ENCODE measurements around the gene GLT8D2.

GLT8D2 gene, protein sequence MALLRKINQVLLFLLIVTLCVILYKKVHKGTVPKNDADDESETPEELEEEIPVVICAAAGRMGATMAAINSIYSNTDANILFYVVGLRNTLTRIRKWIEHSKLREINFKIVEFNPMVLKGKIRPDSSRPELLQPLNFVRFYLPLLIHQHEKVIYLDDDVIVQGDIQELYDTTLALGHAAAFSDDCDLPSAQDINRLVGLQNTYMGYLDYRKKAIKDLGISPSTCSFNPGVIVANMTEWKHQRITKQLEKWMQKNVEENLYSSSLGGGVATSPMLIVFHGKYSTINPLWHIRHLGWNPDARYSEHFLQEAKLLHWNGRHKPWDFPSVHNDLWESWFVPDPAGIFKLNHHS

DNA sequence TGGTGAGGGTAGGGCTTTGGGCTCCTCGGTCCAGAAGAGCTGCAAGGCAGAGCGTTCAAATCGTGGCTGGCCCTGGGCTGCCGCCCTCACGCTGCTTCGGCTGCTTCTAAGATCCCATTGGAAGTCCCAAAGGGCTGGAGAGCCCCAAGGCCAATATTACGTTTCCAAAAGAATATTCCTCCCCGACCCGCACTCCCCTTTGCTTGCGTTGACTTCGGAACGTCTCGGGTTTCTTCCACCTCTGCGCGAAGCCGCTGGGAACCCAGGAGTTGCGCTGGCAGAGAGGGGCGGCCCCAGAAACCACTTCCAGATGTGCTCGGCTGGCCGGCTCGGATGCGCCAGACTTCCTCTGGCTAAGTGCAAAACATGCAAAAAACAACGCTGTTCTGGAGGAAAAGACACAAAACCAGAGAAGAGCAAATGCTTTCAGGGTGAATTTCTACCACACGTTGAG, at the start of gene GLT8D2:
TSS of gene GLT8D2 (minus strand) at position 285 of the 454 bp plus-strand sequence. CDS start 30,539 bp downstream, outside the sequence.
- DNase-seq (ENCODE audit: low read depth) = no peak

DNA sequence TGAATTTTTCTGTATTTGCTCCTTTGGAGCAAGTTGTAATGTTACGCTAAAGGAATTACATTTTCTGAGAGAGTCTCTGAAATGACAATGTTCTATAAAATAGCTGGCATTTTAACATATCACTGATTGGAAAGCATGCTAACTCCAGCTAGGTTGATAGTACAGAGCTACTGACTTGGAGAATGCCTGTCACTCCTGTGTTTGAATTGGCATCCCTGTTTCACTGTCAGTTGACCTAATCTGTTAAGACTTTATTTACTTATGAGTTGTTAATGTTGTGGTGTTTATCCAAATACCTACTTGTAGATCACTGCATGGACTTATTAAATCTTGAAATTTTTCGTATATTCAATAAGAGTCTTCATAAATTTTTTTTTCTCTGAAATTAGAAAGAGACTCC, 48.0 kb upstream of the GLT8D2 start:
- no peak for DNase-seq (ENCODE audit: low read depth)

DNA sequence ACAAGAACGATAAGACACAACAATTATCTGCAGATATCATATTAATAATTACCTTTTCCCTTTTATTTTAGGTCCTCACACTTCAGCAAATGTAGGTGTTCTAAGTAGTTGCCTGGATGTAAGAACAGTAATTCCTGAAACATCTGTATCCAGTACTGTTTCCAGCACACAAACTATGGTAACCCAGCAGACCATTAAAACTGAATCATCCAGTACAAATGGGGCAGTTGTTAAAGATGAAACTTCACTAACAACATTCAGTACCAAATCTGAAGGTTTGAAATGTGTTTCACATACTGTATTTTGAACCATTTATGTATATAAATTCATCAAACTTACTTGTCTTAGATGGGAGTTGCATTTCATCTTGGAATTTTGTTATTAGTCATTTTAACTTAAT, 45.3 kb upstream of the GLT8D2 start:
- no peak for DNase-seq (ENCODE audit: low read depth)

DNA sequence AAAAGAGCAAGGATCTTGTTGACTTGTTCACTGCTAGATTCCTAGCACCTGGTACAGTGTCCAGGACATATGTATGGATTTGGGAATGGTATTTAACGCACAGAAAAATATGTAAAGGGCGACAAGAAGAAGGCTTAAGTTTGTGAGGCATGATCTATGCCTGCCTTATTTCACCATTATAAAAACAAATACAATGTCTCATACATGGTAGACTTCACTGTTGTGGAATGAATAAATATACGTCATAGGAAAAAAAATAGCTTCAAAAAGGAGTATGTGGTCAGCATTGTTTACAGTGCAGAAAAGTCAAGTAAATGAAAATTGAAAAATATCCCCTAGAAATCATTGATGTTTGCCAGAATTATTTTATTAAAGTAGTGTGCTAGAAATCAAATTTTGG, 44.3 kb upstream of the GLT8D2 start:
- no peak for DNase-seq (ENCODE audit: low read depth)

DNA sequence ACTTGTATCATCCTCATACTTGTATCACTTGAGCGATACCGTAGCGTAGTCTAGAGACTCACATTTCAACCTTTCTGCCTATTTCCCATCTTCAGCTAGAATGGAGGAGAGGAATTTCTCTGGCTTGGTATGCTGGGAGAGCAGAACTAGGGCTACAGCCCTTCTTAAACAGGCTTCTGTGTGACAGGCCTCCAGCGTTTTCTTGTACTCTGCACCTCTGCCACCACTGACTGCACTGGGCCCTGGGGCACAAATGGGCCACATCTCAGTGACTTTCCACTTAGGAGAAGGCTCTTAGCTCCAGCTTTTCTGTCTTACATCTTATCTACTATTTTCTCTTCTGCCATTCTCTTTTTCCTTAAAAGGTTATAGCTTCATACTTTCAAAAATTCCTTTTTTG, 41.1 kb upstream of the GLT8D2 start:
- DNase-seq (ENCODE audit: low read depth) = no peak

DNA sequence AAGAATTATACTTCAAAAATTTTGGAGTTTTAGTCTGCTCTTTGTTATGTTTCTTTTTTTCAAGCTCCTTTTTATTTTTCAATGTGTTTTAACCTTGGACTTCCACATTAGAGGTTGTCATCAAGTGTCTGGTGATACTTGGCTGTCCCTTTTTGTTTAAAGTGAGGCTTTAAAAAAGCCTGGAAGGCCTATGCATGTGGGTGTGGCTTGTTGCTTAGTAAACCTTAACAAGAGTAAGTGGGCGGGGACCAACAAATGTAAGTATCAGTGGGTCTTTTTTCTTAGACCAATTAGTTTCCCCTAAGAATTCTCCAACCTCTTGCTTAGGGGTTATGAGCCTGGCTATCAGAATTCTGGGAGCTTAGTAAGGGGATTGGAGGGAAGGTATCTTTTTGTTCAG, 40.7 kb upstream of the GLT8D2 start:
- DNase-seq (ENCODE audit: low read depth) = no peak

DNA sequence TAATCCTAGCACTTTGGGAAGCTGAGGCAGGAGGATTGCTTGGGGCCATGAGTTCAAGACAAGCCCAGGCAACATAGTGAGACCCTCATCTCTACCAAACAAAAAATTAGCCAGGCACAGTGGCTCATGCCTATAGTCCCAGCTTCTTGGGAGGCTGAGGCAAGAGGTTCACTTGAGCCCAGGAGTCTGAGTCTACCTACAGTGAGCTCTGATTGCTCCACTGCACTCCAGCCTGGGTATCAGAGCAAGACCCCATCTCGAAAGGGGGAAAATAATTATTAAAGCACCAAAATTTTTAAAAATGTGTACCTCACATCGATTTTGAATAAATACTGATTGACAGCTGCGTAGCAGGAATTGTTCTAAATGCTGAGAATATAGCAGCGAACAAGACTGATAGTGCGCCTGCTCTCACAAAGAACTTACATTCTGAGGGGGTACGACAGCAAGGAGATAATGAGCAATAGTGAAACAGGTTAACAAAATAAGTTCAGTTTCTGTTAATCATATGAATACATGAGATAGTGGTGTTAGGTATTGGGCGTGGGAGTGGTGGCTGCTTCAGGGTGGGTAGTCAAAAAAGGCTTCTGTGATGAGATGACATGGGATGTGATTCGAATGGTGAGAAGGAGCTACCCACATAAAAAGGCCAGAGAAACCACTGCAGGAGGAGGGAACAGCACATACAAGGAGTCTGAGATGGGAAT, 33.9 kb upstream of the GLT8D2 start:
- DNase-seq (ENCODE audit: low read depth) = peak; percentile 21

DNA sequence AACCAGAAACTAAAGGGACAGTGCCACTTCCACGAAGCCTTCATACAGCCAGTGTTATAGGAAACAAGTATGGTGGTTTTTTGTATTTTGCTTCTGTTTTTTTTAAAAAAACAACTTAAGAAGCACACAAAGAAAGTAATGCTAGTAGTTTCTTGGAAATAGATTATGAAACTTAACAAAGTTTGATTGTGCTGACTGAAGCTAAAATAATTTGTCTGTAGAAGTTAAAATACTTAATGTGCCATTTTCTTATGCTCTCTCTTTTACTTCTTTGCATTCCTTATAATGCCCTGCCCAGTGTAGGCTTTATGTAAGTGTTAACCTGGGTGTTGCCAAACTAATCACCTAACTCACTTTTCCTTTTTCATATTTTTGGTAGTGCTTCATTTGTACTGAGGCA, 30.8 kb upstream of the GLT8D2 start:
- no peak for DNase-seq (ENCODE audit: low read depth)

DNA sequence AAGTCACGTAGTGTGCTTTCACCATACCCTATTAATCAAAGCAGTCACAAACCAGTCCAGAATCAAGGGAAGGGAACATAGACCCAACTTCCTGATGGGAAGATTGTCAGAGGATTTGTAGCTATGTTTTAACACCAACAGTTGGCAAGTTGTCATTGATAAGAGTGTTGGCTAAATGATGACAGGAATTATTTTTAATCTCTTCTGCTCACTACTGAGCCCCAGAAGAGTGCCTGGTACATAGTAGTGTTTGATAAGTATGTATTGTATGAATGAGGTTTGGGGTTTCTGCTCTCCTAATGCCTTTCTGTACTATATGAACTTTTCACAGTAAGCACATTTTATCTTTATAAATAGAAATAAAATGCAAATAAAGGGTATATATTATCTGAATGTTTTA, 29.0 kb upstream of the GLT8D2 start:
- no peak for DNase-seq (ENCODE audit: low read depth)

DNA sequence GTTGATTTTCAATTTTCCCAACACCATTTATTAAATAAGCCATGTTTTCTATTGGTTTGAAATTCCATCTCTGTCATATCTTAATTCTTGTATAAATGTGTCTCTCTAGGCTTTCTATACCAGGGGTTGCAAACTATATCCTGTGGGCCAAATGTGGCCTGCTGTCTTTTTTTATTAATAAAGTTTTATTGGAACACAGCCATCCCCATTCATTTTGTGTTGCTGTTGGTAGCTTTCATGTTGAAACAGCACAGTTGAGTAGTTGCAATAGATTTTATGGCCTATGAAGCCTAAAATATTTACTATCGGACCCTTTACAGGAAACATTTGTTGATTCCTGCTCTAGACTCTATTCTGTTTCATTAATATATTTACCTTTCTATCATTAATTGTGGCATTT, 23.7 kb upstream of the GLT8D2 start:
- no peak for DNase-seq (ENCODE audit: low read depth)

DNA sequence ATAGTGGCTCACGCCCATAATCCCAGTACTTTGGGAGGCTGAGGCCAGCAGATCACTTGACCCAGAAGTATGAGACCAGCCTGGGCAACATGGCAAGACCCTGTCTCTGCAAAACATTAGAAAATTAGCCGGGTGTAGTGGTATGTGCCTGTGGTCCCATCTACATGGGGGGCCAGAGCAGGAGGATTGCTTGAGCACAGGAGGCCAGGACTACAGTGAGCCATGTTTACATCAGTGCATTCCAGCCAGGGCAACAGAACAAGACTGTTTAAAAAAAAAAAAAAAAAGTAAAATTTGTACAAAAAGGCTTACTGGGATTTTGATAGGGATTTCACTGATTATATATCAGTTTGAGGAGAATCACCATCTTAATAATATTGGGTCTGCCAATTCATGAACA, 22.1 kb upstream of the GLT8D2 start:
- no peak for DNase-seq (ENCODE audit: low read depth)

DNA sequence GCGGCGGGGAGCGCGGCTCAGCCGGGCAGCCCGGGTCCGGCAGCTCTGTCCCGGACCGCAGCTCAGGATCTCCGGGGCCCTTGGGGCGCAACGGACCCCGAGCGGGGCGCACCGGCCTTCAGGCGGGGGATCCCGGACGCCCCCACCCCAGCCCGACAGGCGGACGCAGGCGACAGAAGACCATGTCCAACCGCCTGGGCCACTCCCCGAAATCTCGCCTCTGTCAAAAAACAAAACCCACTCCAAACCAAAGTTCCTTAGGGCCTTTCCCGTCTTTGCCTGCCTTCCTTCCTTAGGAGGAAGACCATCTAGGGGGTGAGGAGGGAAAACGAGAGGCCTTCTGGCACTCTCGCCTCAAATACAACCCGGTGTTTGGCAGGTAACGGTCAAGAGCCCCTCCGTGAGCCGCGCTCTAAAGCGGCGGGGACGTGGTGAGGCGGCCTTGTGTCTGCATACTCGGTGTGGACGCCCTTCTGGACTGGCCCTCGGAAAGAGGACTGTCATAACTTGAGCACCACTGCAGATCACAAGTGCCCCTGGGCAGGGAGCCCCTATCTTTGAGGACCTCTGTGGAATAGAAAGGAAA, 14.9 kb upstream of the GLT8D2 start:
- no peak for DNase-seq (ENCODE audit: low read depth)

DNA sequence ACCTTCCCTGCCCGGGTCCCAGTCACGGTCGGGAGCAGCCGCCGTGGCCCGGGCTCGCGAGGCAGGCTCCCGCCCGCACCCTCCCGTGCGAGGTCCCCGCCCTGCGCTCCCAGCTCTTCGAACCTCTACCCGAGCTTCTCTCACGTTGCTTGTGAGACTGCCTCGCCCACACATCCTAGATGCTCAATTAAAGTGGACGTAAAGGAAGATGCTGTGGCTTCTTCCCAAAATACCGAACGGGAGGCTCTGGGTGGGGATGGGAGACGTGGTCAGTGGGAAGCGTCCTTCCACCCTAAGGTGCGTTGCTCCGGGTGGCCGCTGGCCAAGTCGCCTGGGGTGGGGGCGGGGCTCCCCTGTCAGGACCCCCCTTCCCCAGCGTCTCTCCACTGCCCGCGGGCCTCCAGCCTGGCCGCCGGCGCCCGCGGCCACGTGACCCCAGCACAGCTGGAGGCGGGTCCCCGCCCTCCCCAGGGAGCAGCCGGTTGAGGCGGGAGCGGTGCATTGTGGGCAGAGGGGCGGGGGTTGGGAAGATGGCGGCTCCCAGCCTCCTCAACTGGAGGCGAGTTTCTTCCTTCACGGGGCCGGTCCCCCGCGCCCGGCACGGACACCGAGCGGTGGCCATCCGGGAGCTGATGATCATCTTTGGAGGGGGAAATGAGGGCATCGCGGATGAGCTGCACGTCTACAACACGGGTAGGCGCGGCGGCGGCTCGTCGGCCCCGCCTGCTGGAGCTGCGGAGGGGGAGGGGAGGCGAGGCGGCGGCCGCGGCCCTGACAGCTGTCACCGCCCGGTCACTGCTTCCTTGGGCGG, 14.2 kb upstream of the GLT8D2 start, which contains the start of gene HCFC2:
TSS of gene HCFC2 (plus strand) at position 501 of the 811 bp plus-strand sequence. CDS start at position 531, 30 bp downstream.
- DNase-seq (ENCODE audit: low read depth) = peak; percentile 87

DNA sequence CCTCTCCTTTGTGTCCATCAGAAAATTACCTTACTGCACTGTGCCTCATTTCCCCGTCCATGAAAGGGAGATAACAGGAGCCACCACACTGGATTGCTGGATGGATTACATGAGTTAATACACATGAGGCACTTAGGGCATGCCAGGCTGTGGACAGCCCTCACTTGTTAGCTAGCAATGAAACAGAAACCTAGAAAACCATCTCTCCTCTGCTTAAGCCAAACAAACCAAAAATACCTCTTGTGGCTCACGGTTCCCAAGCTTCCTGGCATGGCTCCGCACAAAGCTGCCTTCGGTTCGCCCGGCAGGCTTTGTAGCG, 13.7 kb upstream of the GLT8D2 start:
- no peak for DNase-seq (ENCODE audit: low read depth)

DNA sequence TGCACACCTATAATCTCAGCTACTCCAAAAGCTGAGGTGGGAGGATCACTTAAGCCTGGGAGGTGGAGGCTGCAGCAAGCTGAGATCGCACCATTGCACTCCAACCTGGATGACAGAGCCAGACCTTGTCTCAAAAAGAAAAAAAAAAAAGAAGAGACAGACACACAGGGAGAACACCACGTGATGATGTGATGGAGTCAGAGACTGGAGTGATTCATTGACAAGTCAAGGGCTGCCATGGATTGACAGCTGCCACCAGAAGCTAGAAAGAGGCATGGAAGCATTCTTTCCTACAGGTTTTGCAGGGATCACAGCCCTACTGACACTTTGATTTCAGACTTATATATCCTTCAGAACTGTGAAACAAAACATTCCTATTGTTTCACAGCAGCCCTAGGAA, 10.8 kb upstream of the GLT8D2 start:
- DNase-seq (ENCODE audit: low read depth) = no peak

DNA sequence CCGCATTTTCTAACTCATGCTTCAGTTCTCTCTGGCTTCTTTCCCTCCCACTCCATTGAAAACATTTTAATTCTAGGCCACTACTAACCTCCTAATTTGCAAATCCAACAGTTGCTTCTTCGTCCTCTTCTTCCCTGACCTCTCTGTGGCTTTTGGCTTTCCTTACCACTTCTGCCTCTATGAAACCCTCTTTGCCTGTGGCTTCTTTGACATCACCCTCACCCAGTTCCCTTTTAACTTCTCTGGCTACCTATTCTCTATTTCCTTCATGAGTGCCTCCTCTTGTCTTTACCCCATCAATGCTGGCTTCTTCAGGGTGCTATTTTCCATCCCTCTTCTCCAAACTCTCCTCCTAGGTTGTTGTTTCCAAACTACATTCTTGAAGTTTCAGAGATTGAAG, 10.0 kb upstream of the GLT8D2 start:
- no peak for DNase-seq (ENCODE audit: low read depth)

DNA sequence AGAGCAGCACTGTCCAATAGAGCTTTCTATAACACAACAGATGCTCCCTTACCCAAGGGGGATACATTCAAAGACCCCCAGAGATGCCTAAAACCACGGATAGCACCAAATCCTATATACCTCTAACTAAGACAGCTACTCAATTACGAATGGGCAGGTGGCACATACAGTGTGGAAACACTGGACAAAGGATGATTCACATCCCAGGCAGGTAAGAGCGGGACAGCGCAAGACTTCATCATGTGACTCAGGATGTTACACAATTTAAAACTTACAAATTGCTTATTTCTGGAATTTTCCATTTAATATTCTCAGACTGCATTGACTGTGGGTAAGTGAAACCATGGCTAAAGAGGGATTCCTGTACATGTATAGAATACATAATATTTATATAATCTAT, 8.8 kb upstream of the GLT8D2 start:
- DNase-seq (ENCODE audit: low read depth) = no peak

DNA sequence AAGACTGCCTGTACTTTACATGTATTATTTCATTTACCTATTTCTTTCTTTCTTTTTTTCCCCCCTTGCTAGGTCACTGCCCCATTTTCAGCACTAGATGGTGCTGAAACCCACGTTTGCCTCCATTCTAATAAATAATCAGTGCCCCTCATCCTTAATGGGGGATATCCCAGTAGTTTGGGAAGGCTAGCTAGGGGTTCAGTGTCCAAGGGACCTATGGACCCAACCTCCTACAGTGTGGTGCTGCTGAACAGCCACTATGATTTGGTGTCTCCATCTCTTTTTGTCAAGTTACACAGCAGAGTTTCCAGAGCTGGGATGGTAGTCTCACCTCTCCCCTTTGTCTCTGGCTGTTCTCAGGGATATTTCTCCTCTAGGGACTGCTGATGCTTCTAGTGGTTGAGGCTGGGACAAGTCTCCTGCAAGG, 7.8 kb upstream of the GLT8D2 start:
- no peak for DNase-seq (ENCODE audit: low read depth)

DNA sequence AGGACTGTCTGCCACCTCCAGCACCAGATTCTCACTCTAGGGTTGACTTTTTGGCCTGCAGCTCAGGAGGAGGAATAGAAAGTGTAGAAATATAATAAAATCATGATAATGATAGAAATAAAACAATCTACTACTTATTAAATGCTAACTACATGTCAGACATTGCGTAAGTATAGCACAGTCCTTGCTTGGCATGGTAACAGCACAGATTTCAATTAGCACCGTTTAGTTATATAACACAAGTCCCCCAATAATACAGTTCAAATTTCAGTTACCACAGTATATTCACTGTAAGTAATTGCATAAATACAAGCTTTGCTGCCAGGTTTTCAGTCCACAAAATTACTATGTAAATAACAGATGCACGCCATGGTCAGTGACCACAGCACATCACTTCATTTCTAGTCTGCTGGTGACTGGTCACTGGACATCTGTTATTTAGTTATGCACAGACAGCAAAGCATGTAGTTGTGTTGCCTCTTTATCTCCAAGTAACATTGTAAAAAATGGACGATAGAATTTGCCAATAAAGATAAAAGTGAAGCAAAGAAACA, 6.5 kb upstream of the GLT8D2 start:
- no peak for DNase-seq (ENCODE audit: low read depth)

DNA sequence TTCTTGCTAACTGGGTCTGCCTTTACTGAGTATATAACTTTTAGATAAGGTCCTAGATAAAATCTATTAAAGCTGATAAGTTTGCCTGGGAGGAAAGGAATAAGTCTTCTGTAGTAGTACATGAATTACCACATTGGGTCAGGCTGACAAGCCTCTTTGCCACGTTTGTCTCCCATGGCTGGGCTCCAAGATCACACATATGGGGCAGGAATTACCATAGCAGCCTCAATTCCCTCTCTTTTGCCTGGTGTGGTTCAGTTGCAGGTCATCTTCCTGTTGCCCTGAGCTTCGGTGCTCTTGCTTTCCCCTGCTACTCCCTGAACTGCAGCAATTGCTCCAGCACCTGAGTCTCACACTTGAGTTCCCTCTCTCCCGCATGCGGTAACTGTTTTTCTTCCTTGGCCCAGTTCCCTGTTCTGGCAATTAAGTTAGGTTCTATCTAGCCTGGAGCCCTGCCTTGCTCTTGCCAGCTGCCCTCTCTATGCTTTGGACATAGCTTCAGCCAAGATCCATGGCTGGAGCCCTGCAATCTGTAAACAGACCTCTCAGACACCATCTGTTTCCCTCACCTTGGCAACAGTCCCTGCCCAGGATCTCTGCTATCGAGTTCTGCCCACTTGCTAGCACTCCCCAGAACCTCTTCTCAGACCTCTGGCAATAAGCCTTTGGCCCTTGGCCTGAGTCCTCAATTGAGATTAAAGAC, 5.8 kb upstream of the GLT8D2 start:
- no peak for DNase-seq (ENCODE audit: low read depth)

DNA sequence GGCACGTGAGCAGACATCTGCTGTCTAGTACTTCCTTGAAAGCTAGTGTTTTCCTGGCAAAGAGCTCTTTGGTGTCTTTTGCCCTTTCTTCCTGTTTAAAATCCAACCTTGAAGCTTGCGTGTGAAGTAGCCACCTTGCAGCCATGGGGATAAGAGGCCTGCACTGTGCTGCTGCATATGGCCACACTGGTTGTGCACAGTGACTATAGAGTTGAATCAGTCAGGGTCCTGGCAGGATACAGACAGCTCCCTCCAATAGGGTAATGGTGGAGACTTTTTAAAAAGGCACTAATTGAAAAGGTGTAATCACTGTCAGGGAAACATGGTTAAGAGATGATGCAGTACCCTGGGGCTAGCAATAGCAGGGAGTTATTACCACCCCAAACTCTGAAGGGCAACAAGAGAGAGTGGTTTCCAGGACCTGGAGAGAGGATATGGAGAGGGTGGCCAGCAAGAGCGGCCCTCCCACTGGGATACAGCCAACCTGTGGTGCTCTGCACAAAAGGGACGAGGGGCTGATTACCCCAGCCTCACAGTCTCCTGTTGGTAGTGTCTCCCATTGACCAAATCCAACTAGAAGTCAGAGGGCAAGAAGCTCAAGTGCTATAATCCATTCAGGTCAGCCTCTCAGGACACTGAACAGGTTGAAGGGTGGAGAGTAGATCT, 4.8 kb upstream of the GLT8D2 start:
- DNase-seq (ENCODE audit: low read depth) = no peak

Measured in activated T-cell treated with anti-CD3 and anti-CD28 coated beads for 24 hours (primary cell).